Loucy (cell line): ENCODE results near the gene MALRD1.

Source experiments
- CTCF ChIP-seq: fragments of 200-600 bp; sonication (generic); conservative IDR thresholded peaks from 2 replicates; pipeline ENCODE4 v1.5.1; 2014; ENCODE audit warnings: mild to moderate bottlenecking, antibody characterized with exemption, low read length
- EZH2phosphoT487 ChIP-seq: fragments of 200-600 bp; IDR thresholded peaks from 2 replicates; pipeline ENCODE4 v1.6.1; 2018; ENCODE audit warnings: antibody characterized with exemption, mild to moderate bottlenecking, moderate library complexity, borderline replicate concordance

- TF ChIP-seq CTCF (no peak), EZH2phosphoT487 (no peak)
Observed at GRCh38 chr10:19212590-19212989, 164.0 kb downstream of the MALRD1 start.
